Brain microvascular endothelial cell (primary cell): ENCODE results near the gene AKR1A1.

Experiments
- DNase-seq: peaks from one replicate; pipeline ENCODE4 v3.0.0-alpha.2; 2020
- H3K27ac ChIP-seq: fragments of 250-450 bp; sonication (Bioruptor Pico); 2 replicates; pipeline ENCODE4 v1.5.1; 2020; ENCODE audit warnings: mild to moderate bottlenecking, moderate library complexity
- H3K27me3 ChIP-seq: fragments of 250-450 bp; sonication (Bioruptor Pico); replicated peaks from 2 replicates; pipeline ENCODE4 v1.5.1; 2020; ENCODE audit warnings: mild to moderate bottlenecking
- H3K36me3 ChIP-seq: fragments of 250-450 bp; sonication (Bioruptor Pico); replicated peaks from 2 replicates; pipeline ENCODE4 v1.5.1; 2020; ENCODE audit warnings: mild to moderate bottlenecking
- H3K4me3 ChIP-seq: 2 replicates; pipeline ENCODE4 v1.5.1; 2011; ENCODE audit warnings: low read depth, mild to moderate bottlenecking, control low read depth, low read length, moderate library complexity
- in situ Hi-C: cut with HindIII; loops from 2 replicates; pipeline ENCODE4 v1.10.0; 2017; ENCODE audit warnings: low sequenced_read_pairs, low pct_ligation_motif_present
- TF ChIP-seq, protein P1 (sequence below): IDR thresholded peaks from 2 replicates; pipeline ENCODE4 v1.5.1; 2011; ENCODE audit warnings: low read depth, mild to moderate bottlenecking, moderate library complexity, low read length, control low read depth, inconsistent platforms; ENCODE audit errors: missing control alignments

The AKR1A1 gene

DNA sequence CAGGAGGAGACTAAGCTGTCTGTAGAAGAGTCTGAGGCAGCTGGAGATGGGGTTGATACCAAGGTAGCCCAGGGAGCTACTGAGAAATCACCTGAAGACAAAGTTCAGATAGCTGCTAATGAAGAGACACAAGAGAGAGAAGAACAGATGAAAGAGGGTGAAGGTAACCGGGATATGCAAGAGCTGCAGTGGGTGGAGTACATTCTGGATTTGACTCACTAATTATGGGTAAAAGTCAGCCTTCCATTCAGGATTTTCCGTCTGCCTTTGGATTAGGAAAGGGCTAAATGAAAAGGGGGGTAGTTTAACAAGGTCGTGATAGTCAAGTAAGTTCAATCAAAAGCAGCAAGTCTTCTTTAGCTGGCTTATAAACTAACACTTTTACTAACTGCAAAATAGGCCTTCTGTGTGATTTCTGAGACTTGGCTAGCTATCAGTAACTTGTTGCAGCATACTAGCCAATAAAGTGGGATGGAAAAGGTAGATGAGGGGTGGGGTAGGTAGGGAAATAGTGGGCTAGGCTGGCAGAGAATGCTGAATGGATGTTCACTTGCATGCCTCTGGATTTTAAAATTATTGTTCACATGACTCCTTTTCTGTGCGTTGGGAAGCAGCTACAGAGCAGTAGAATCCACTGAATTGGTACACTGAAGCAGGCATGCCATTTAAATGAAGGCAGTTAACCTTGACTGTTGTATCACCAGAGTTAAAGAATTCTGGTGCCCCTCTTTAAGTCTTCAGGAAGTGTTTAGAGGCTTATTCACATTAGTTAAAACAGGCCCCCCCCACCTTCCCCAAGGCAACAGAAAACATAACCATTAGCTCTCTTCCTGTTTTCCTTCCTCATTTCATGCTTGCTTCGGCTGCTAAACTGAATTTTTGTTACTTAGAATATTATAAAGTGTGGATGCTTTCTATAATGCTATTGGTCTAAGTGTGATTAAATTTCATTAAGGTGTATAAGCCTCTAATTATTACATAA lies 57.8 kb downstream of the AKR1A1 start:
- TF ChIP-seq, protein P1, sequence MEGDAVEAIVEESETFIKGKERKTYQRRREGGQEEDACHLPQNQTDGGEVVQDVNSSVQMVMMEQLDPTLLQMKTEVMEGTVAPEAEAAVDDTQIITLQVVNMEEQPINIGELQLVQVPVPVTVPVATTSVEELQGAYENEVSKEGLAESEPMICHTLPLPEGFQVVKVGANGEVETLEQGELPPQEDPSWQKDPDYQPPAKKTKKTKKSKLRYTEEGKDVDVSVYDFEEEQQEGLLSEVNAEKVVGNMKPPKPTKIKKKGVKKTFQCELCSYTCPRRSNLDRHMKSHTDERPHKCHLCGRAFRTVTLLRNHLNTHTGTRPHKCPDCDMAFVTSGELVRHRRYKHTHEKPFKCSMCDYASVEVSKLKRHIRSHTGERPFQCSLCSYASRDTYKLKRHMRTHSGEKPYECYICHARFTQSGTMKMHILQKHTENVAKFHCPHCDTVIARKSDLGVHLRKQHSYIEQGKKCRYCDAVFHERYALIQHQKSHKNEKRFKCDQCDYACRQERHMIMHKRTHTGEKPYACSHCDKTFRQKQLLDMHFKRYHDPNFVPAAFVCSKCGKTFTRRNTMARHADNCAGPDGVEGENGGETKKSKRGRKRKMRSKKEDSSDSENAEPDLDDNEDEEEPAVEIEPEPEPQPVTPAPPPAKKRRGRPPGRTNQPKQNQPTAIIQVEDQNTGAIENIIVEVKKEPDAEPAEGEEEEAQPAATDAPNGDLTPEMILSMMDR, result no peak
- H3K36me3 ChIP-seq, result peaks cover 4% of the 10 kb centered on the region
- H3K27ac ChIP-seq, result no peak overlapping the region
- no peaks in the 10 kb centered on the region for H3K27me3 ChIP-seq
- no peak overlapping the region for H3K4me3 ChIP-seq
- in situ Hi-C loops, result no loop called here
- no peak for DNase-seq

DNA sequence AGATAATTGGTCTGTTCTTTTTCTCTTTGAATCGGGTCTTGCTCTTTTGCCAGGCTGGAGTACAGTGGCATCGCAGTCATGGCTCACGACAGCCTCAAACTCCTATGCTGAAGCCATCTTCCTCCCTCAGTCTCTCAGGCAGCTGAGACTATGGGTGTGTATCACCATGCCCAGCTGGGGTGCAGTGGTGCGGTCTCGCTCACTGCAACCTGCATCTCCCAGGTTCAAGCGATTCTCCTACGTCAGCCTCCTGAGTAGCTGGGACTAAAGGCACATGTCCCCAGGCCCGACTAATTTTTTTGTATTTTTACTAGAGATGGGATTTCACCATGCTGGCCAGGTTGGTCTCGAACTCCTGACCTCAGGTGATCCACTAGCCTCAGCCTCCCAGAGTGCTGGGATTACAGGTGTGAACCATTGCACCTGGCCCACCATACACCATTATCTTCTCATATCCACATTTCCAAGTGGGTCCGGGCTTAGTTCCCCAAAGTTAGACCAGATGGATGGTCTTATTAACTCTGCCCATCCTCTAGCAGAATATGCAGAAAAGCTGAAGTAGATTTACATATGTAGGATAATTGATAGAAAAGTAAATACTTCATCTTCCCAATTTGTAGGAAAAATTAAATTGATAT lies 60.1 kb downstream of the AKR1A1 start:
- Histone ChIP-seq H3K27me3 (no peaks in the 10 kb centered on the region), H3K36me3 (peaks cover 19% of the 10 kb centered on the region), H3K27ac (no peak overlapping the region), H3K4me3 (no peak overlapping the region)
- in situ Hi-C loops, result no loop called here
- TF ChIP-seq, protein P1, result no peak
- DNase-seq, result no peak

- no peak overlapping the region for H3K27ac ChIP-seq
- DNase-seq, result no peak
- in situ Hi-C loops, result no loop called here
- no peak overlapping the region for H3K4me3 ChIP-seq
- H3K27me3 ChIP-seq, result no peaks in the 10 kb centered on the region
- H3K36me3 ChIP-seq, result peaks cover 39% of the 10 kb centered on the region
- TF ChIP-seq, protein P1, result no peak
Measured at GRCh38 chr1:45612941-45613579, 62.4 kb downstream of the AKR1A1 start.

- H3K27me3 ChIP-seq, result no peaks in the 10 kb centered on the region
- peaks cover 38% of the 10 kb centered on the region for H3K36me3 ChIP-seq
- DNase-seq, result no peak
- TF ChIP-seq, protein P1, result no peak
- H3K27ac ChIP-seq, result no peak overlapping the region
- in situ Hi-C loops, result no loop called here
- no peak overlapping the region for H3K4me3 ChIP-seq
Measured at GRCh38 chr1:45615885-45616284, 65.3 kb downstream of the AKR1A1 start.

GRCh38 chr1:45617618-45618017 lies 67.0 kb downstream of the AKR1A1 start:
- no peak overlapping the region for H3K27ac ChIP-seq
- H3K27me3 ChIP-seq, result no peaks in the 10 kb centered on the region
- DNase-seq, result peak; percentile 27
- peaks cover 38% of the 10 kb centered on the region for H3K36me3 ChIP-seq
- H3K4me3 ChIP-seq, result no peak overlapping the region
- TF ChIP-seq, protein P1, result no peak
- in situ Hi-C loops, result no loop called here
